B cell (primary cell): ENCODE results near the gene RABGAP1L. TPM values are rescaled to one million over a fixed set of nuclear protein-coding genes. Genes with fewer than 3 reads are reported as not detected.
"Not testable (repeated sequence)": the region's sequence is repeated elsewhere in the genome, so short reads cannot be mapped to it uniquely, and the experiment has no call there.

Source experiments
- ATAC-seq: fragments of 200-7000 bp; cut with Tn5 transposase; one replicate; pipeline ENCODE4 v1.10.0; 2021; ENCODE audit warnings: low read depth, mild to moderate bottlenecking, moderate number of reproducible peaks, moderate library complexity
- CTCF ChIA-PET: fragments of 350-600 bp; sonication (Branson Sonifier 250); formaldehyde crosslinking; loops from one replicate; lab custom pipeline; 2021; ENCODE audit warnings: antibody characterized with exemption, inconsistent platforms; lab: Charles Lee
- POLR2A ChIA-PET: fragments of 350-600 bp; sonication (Branson Sonifier 250); formaldehyde crosslinking; loops from one replicate; lab custom pipeline; 2021; ENCODE audit warnings: antibody characterized with exemption; lab: Charles Lee
- DNase-seq: peaks from one replicate; pipeline ENCODE4 v3.0.0; 2013
- H2AFZ ChIP-seq: 2 replicates; pipeline ENCODE4 v1.6.1; 2012; ENCODE audit warnings: mild to moderate bottlenecking, low read depth, low read length; ENCODE audit not compliant: insufficient read depth, poor library complexity, severe bottlenecking
- H3K27ac ChIP-seq, 2 donors: 1 replicate in 1 of 2; 2 replicates in 1 of 2; pipeline ENCODE4 v1.5.1; 2012 to 2013; ENCODE audit warnings: low read length in 2 of 2, mild to moderate bottlenecking in 2 of 2, moderate library complexity in 1 of 2
- H3K27me3 ChIP-seq, 4 experiments: fragments of 200-600 bp in 1 of 4; sonication (generic) in 1 of 4; replicated peaks in 1 of 4; 1 replicate in 2 of 4; 2 replicates in 2 of 4; pipeline versions ENCODE4 v1.6.1 to v1.7.0; 2013 to 2016; ENCODE audit warnings: low read length in 3 of 4, mild to moderate bottlenecking in 2 of 4, mixed read lengths in 1 of 4, moderate library complexity in 1 of 4; ENCODE audit not compliant: insufficient read depth in 4 of 4, control insufficient read depth in 3 of 4; ENCODE audit errors: control extremely low read depth in 1 of 4
- H3K36me3 ChIP-seq, 2 experiments: replicated peaks in 1 of 2; 1 replicate in 1 of 2; 2 replicates in 1 of 2; pipeline versions ENCODE4 v1.6.1 to v1.7.1; 2013; ENCODE audit warnings: low read length in 1 of 2; ENCODE audit not compliant: insufficient read depth in 2 of 2, control insufficient read depth in 1 of 2; ENCODE audit errors: control extremely low read depth in 1 of 2, extremely low read depth in 1 of 2
- H3K4me1 ChIP-seq, 2 donors: fragments of 200-600 bp in 1 of 2; sonication (generic) in 1 of 2; 1 replicate in 1 of 2; 2 replicates in 1 of 2; pipeline versions ENCODE4 v1.5.1 to v1.6.1; 2013 to 2017; ENCODE audit warnings: low read length in 2 of 2; ENCODE audit not compliant: control insufficient read depth in 2 of 2, insufficient read depth in 2 of 2
- H3K4me2 ChIP-seq: replicated peaks from 2 replicates; pipeline ENCODE3; 2012; ENCODE audit warnings: mild to moderate bottlenecking, low read depth, low read length; ENCODE audit not compliant: poor library complexity, severe bottlenecking
- H3K4me3 ChIP-seq, 5 experiments: fragments of 200-600 bp in 1 of 5; sonication (generic) in 1 of 5; 1 replicate in 3 of 5; 2 replicates in 2 of 5; pipeline versions ENCODE4 v1.5.1 to v1.7.0; 2011 to 2016; ENCODE audit warnings: low read length in 4 of 5, mild to moderate bottlenecking in 4 of 5, low read depth in 2 of 5, control low read depth in 1 of 5, moderate library complexity in 1 of 5; ENCODE audit not compliant: insufficient read depth in 1 of 5; ENCODE audit errors: control extremely low read depth in 1 of 5, extremely low read depth in 1 of 5
- H3K79me2 ChIP-seq: fragments of 200-600 bp; sonication (generic); one replicate; pipeline ENCODE4 v1.6.0; 2016; ENCODE audit warnings: low read length; ENCODE audit not compliant: control insufficient read depth, insufficient read depth
- H3K9ac ChIP-seq: fragments of 200-600 bp; sonication (generic); 2 replicates; pipeline ENCODE4 v1.6.1; 2017; ENCODE audit warnings: mild to moderate bottlenecking, low read length, moderate library complexity
- H3K9me3 ChIP-seq, 3 donors: one replicate each; pipeline versions ENCODE4 v1.6.1 to v1.7.1; 2013; ENCODE audit warnings: low read length in 2 of 3; ENCODE audit not compliant: control insufficient read depth in 2 of 3, insufficient read depth in 1 of 3; ENCODE audit errors: control extremely low read depth in 1 of 3
- H4K20me1 ChIP-seq: 2 replicates; pipeline ENCODE4 v1.6.0; 2012; ENCODE audit warnings: mild to moderate bottlenecking, low read length; ENCODE audit not compliant: insufficient read depth, control insufficient read depth, poor library complexity, severe bottlenecking
- H3K27ac Mint-ChIP-seq: one replicate; pipeline ENCODE4 v1.8.0; 2021; ENCODE audit warnings: mixed read lengths
- H3K27me3 Mint-ChIP-seq: one replicate; pipeline ENCODE4 v1.8.0; 2021; ENCODE audit warnings: mixed read lengths
- H3K4me1 Mint-ChIP-seq: one replicate; pipeline ENCODE4 v1.8.0; 2021; ENCODE audit warnings: mixed read lengths
- H3K4me3 Mint-ChIP-seq: one replicate; pipeline ENCODE4 v1.8.0; 2021; ENCODE audit warnings: mixed read lengths
- H3K9me3 Mint-ChIP-seq: one replicate; pipeline ENCODE4 v1.8.0; 2022; ENCODE audit warnings: mixed read lengths; ENCODE audit not compliant: insufficient read depth
- EZH2 ChIP-seq: IDR thresholded peaks from 2 replicates; pipeline ENCODE4 v1.6.1; 2012; ENCODE audit warnings: borderline replicate concordance, low read depth, mild to moderate bottlenecking, moderate library complexity, low read length; ENCODE audit not compliant: insufficient read depth, poor library complexity, severe bottlenecking
- WGBS: methylation state at CpG from one replicate; pipeline ENCODE4 v1.1.5; 2013; ENCODE audit warnings: missing lambda C conversion rate; ENCODE audit not compliant: insufficient coverage; 5-methylcytosine and 5-hydroxymethylcytosine counted together
- intact Hi-C: fragments of 100-400 bp; cut with micrococcal nuclease; formaldehyde crosslinking; loops from one replicate; pipeline ENCODE4 v1.10.0; 2022
- polyA plus RNA-seq: library from polyadenylated mRNA; depleted of rRNA; stranded (reverse); fragments of >200 nt; gene quantifications from 2 replicates; pipeline ENCODE4 v1.2.3, GENCODE V29; 2012
- total RNA-seq, 2 donors: library from RNA; stranded (reverse); fragments of 120-200 nt in 1 of 2; gene quantifications; 1 replicate in 1 of 2; 2 replicates in 1 of 2; pipeline versions ENCODE4 v1.2.3 to v1.2.4, GENCODE V29; 2013 to 2022

RABGAP1L gene
- total and polyA plus RNA-seq, 2 donors (not counting 1 experiment from before 2014, with no cell fraction given), result 34.9 to 159 TPM

- Histone ChIP-seq H3K9me3 (no peaks in the 10 kb centered on the region), H3K79me2 (no peaks in the 10 kb centered on the region), H4K20me1 (no peaks in the 10 kb centered on the region), H3K36me3 (no peaks in the 10 kb centered on the region), H2AFZ (no peak overlapping the region), H3K27me3 (no peaks in the 10 kb centered on the region), H3K4me1 (peaks cover 0 to 3% of the 10 kb centered on the region in 2 donors), H3K4me3 (no peak overlapping the region), H3K27ac (no peak overlapping the region), H3K4me2 (no peak overlapping the region), H3K9ac (no peak overlapping the region)
- peaks cover 27% of the 10 kb centered on the region for H3K4me1 Mint-ChIP-seq
- ChIA-PET CTCF (no interaction called here), POLR2A (no interaction called here)
- no peak overlapping the region for H3K27ac Mint-ChIP-seq
- WGBS, result no CpG with 5 or more reads among the region's 1 CpG
- no peaks in the 10 kb centered on the region for H3K27me3 Mint-ChIP-seq
- DNase-seq (peak; percentile 6), ATAC-seq (no peak)
- no peak for TF ChIP-seq EZH2
- H3K9me3 Mint-ChIP-seq, result no peaks in the 10 kb centered on the region
- intact Hi-C loops, result no loop called here
- no peak overlapping the region for H3K4me3 Mint-ChIP-seq
These were observed 682.4 kb downstream of the RABGAP1L start for GRCh38 chr1:174841747-174842146.

GRCh38 chr1:174848593-174849560, 689.6 kb downstream of the RABGAP1L start:
- H3K4me2 ChIP-seq, H3K4me3 ChIP-seq, H3K4me3 Mint-ChIP-seq, DNase-seq, H2AFZ ChIP-seq, H3K27ac Mint-ChIP-seq, H3K4me1 Mint-ChIP-seq, H3K4me1 ChIP-seq, H3K36me3 ChIP-seq, H3K27me3 ChIP-seq, CTCF ChIA-PET, POLR2A ChIA-PET, H3K27me3 Mint-ChIP-seq, H3K9me3 ChIP-seq, H3K79me2 ChIP-seq, H3K9ac ChIP-seq, H3K27ac ChIP-seq, intact Hi-C loops, H4K20me1 ChIP-seq, ATAC-seq, H3K9me3 Mint-ChIP-seq: not testable (repeated sequence)
- no CpG with 5 or more reads among the region's 36 CpGs for WGBS
